HepG2 (cell line): ENCODE data around the gene GARS1. TPM values are rescaled to one million over a fixed set of nuclear protein-coding genes. Genes with fewer than 3 reads are reported as not detected.

Experiments used
- ATAC-seq: fragments of 200-7000 bp; cut with Tn5 transposase; 3 replicates; pipeline ENCODE4 v1.9.1; 2020; ENCODE audit warnings: mild to moderate bottlenecking, moderate library complexity
- BruUV-seq: library from RNA; stranded (reverse); fragments of 400-500 nt; replicated peaks from 2 replicates; lab custom pipeline; 2021; lab: Mats Ljungman, UMichigan
- CTCF ChIA-PET: fragments of 300-600 bp; formaldehyde crosslinking; extraction: SDS; loops from one replicate; lab custom pipeline; 2021; ENCODE audit warnings: low total read pairs, inconsistent platforms, low intra/inter-chr PET ratio; lab: Yijun Ruan, JAX
- POLR2A ChIA-PET: fragments of 350-600 bp; sonication (Branson Sonifier 250); formaldehyde crosslinking; loops from one replicate; lab custom pipeline; 2020; ENCODE audit warnings: antibody characterized with exemption, inconsistent platforms; lab: Yijun Ruan, JAX
- DNase-seq: peaks from one replicate; pipeline ENCODE4 v3.0.0-alpha.2; 2015; ENCODE audit warnings: low spot score
- FAIRE-seq: peaks from 3 replicates; lab custom pipeline; 2011; peaks lifted over from hg19 to GRCh38; lab: Jason Lieb, UNC
- H2AFZ ChIP-seq: one replicate; pipeline ENCODE4 v1.6.1; 2011; ENCODE audit warnings: low read length, inconsistent platforms
- H3K27ac ChIP-seq: fragments of 300-600 bp; 3 replicates; pipeline ENCODE4 v1.8.0; 2011; ENCODE audit warnings: mixed run types, mild to moderate bottlenecking, mixed read lengths, low read length, inconsistent platforms; ENCODE audit not compliant: insufficient read depth; ENCODE audit errors: extremely low read length
- H3K27me3 ChIP-seq, 2 experiments: fragments of 200-600 bp in 1 of 2; 2 replicates in 1 of 2; 3 replicates in 1 of 2; pipeline versions ENCODE4 v1.6.0 to v1.8.0; 2011; ENCODE audit warnings: low read length in 2 of 2, mild to moderate bottlenecking in 2 of 2, moderate library complexity in 2 of 2, inconsistent platforms in 1 of 2; ENCODE audit not compliant: insufficient read depth in 2 of 2, control insufficient read depth in 1 of 2
- H3K36me3 ChIP-seq, 2 experiments: fragments of 200-600 bp in 1 of 2; replicated peaks in 1 of 2; 2 replicates in 1 of 2; 3 replicates in 1 of 2; pipeline versions ENCODE4 v1.5.1 to v1.8.0; 2011; ENCODE audit warnings: low read length in 2 of 2, inconsistent platforms in 1 of 2; ENCODE audit not compliant: insufficient read depth in 2 of 2, control insufficient read depth in 1 of 2
- H3K4me1 ChIP-seq: 2 replicates; pipeline ENCODE4 v1.5.1; 2012; ENCODE audit warnings: low read length, inconsistent platforms; ENCODE audit not compliant: insufficient read depth
- H3K4me2 ChIP-seq: 2 replicates; pipeline ENCODE4 v1.6.0; 2011; ENCODE audit warnings: low read depth, low read length, inconsistent platforms
- H3K4me3 ChIP-seq, 3 experiments: fragments of 200-600 bp in 1 of 3; sonication (generic), shearing (Covaris generic) in 1 of 3; replicated peaks in 1 of 3; 2 replicates each; pipeline ENCODE4 v1.5.1; 2011 to 2016; ENCODE audit warnings: low read length in 3 of 3, inconsistent platforms in 2 of 3, low read depth in 2 of 3, mild to moderate bottlenecking in 2 of 3, control low read depth in 1 of 3, mixed read lengths in 1 of 3; ENCODE audit not compliant: insufficient read depth in 1 of 3
- H3K79me2 ChIP-seq: one replicate; pipeline ENCODE4 v1.6.1; 2011; ENCODE audit warnings: low read length, inconsistent platforms; ENCODE audit not compliant: insufficient read depth
- H3K9ac ChIP-seq: 2 replicates; pipeline ENCODE4 v1.6.0; 2011; ENCODE audit warnings: mild to moderate bottlenecking, low read depth, low read length, inconsistent platforms; ENCODE audit not compliant: insufficient read depth
- H3K9me3 ChIP-seq: 2 replicates; pipeline ENCODE4 v1.5.1; 2012; ENCODE audit warnings: mild to moderate bottlenecking, low read length
- H4K20me1 ChIP-seq: 2 replicates; pipeline ENCODE4 v1.6.0; 2011; ENCODE audit warnings: inconsistent platforms, mild to moderate bottlenecking, low read length, moderate library complexity; ENCODE audit not compliant: insufficient read depth
- AGO2 ChIP-seq: fragments of 200-400 bp; formaldehyde crosslinking; optimal IDR thresholded peaks from 2 replicates; pipeline ENCODE3; 2017; ENCODE audit warnings: mild to moderate bottlenecking, low read depth, low read length, moderate library complexity
- BRCA1 ChIP-seq: sonication (generic); formaldehyde crosslinking; IDR thresholded peaks from 2 replicates; pipeline ENCODE4 v1.4.0; 2020; ENCODE audit warnings: missing genetic modification reagents
- GMEB2 ChIP-seq: IDR thresholded peaks from 2 replicates; pipeline ENCODE4 v1.6.1; 2016; ENCODE audit warnings: missing biosample characterization, missing genetic modification reagents, low read depth
- GPN1 ChIP-seq: sonication (generic); formaldehyde crosslinking; IDR thresholded peaks from 2 replicates; pipeline ENCODE4 v1.5.1; 2020; ENCODE audit warnings: missing genetic modification reagents, borderline replicate concordance
- HMGA1 ChIP-seq: sonication (generic); formaldehyde crosslinking; conservative IDR thresholded peaks from 2 replicates; pipeline ENCODE4 v1.4.0; 2020; ENCODE audit warnings: missing genetic modification reagents
- HOXA7 ChIP-seq: sonication (generic); formaldehyde crosslinking; IDR thresholded peaks from 2 replicates; pipeline ENCODE4 v1.8.1; 2022; ENCODE audit warnings: mild to moderate bottlenecking, missing genetic modification reagents, moderate library complexity
- IKZF1 ChIP-seq: fragments of 450-650 bp; IDR thresholded peaks from 2 replicates; pipeline ENCODE4 v1.7.1; 2016
- JUN ChIP-seq: sonication (generic); formaldehyde crosslinking; IDR thresholded peaks from 2 replicates; pipeline ENCODE4 v1.4.0; 2020; ENCODE audit warnings: mild to moderate bottlenecking, missing genetic modification reagents
- NCOA1 ChIP-seq: sonication (generic); formaldehyde crosslinking; IDR thresholded peaks from 2 replicates; pipeline ENCODE4 v1.9.0; 2021; ENCODE audit warnings: missing genetic modification reagents
- NR1H2 ChIP-seq: sonication (generic); formaldehyde crosslinking; IDR thresholded peaks from 2 replicates; pipeline ENCODE4 v1.8.1; 2022; ENCODE audit warnings: low read depth, missing genetic modification reagents, borderline replicate concordance
- SIN3A ChIP-seq: IDR thresholded peaks from 2 replicates; pipeline ENCODE4 v1.6.1; 2011; ENCODE audit warnings: low read depth, mild to moderate bottlenecking, control low read depth, low read length, borderline replicate concordance
- SOX13 ChIP-seq, 3 experiments: fragments of 450-650 bp in 1 of 3; sonication (generic) in 1 of 3; formaldehyde crosslinking in 1 of 3; IDR thresholded peaks in 2 of 3; conservative IDR thresholded peaks in 1 of 3; 2 replicates each; pipeline versions ENCODE4 v1.5.0 to v1.6.1; 2016 to 2020; ENCODE audit warnings: antibody characterized with exemption in 1 of 3, mild to moderate bottlenecking in 1 of 3, missing compliant biosample characterization in 1 of 3, missing genetic modification reagents in 1 of 3, moderate library complexity in 1 of 3
- TFAP4 ChIP-seq: sonication (generic); IDR thresholded peaks from 2 replicates; pipeline ENCODE4 v1.6.1; 2016; ENCODE audit warnings: low read depth, borderline replicate concordance
- ZFP36L1 ChIP-seq: sonication (generic); formaldehyde crosslinking; IDR thresholded peaks from 2 replicates; pipeline ENCODE4 v1.8.0; 2022; ENCODE audit warnings: mild to moderate bottlenecking, missing genetic modification reagents, moderate library complexity
- ZFP41 ChIP-seq: sonication (generic); formaldehyde crosslinking; IDR thresholded peaks from 2 replicates; pipeline ENCODE4 v1.4.0; 2020; ENCODE audit warnings: mild to moderate bottlenecking, missing genetic modification reagents, borderline replicate concordance
- ZNF724P ChIP-seq: sonication (generic); formaldehyde crosslinking; IDR thresholded peaks from 2 replicates; pipeline ENCODE4 v1.8.0; 2022; ENCODE audit warnings: missing genetic modification reagents, borderline replicate concordance
- ZNF780A ChIP-seq: sonication (generic); formaldehyde crosslinking; IDR thresholded peaks from 2 replicates; pipeline ENCODE4 v1.8.0; 2022; ENCODE audit warnings: mild to moderate bottlenecking, missing genetic modification reagents, moderate library complexity
- ZSCAN21 ChIP-seq: sonication (generic); formaldehyde crosslinking; IDR thresholded peaks from 2 replicates; pipeline ENCODE4 v1.8.0; 2022; ENCODE audit warnings: mild to moderate bottlenecking, missing genetic modification reagents, moderate library complexity, borderline replicate concordance
- WGBS: methylation state at CpG from one replicate; pipeline ENCODE4 v1.1.6; 2017; ENCODE audit warnings: low lambda C conversion rate; 5-methylcytosine and 5-hydroxymethylcytosine counted together
- in situ Hi-C: cut with HindIII; loops from 2 replicates; pipeline ENCODE4 v1.10.0; 2017; ENCODE audit warnings: low pct_unique_long_range_greater_than_20kb; ENCODE audit not compliant: extremely low pct_ligation_motif_present
- intact Hi-C: fragments of 100-400 bp; cut with micrococcal nuclease; formaldehyde crosslinking; loops from one replicate; pipeline ENCODE4 v1.10.0; 2022; ENCODE audit not compliant: unreplicated experiment
- polyA plus RNA-seq, 8 experiments: library from polyadenylated mRNA; depleted of rRNA in 3 of 8; stranded (reverse) in 7 of 8; unstranded in 1 of 8; fragments of >200 nt; fragmentation: Illumina TruSeq in 4 of 8; extraction: Trizol in 4 of 8; gene quantifications; 2 replicates each; pipeline versions ENCODE4 v1.2.1 to v1.2.3, GENCODE V29; 2011 to 2016; ENCODE audit warnings: low read depth in 4 of 8, missing spikeins in 1 of 8, mixed read lengths in 1 of 8; ENCODE audit not compliant: insufficient read depth in 1 of 8
- total RNA-seq, 5 experiments: library from RNA; depleted of rRNA; stranded (reverse); fragments of >200 nt; fragmentation: Illumina TruSeq; extraction: Trizol; gene quantifications; 2 replicates each; pipeline ENCODE4 v1.2.3, GENCODE V29; 2016; ENCODE audit warnings: low read depth in 1 of 5

The GARS1 gene
- total and polyA plus RNA-seq, 2 of the 13 experiments (the other 11 are each of a cell fraction or from before 2014, with no cell fraction given): 140 to 460 TPM

GRCh38 chr7:30546596-30546995 is 48.1 kb upstream of the GARS1 start:
- Histone ChIP-seq H3K27me3 (no peaks in the 10 kb centered on the region), H3K9ac (no peak overlapping the region), H3K27ac (no peak overlapping the region), H2AFZ (no peak overlapping the region), H3K4me3 (no peak overlapping the region), H4K20me1 (no peaks in the 10 kb centered on the region), H3K4me1 (peaks cover 19% of the 10 kb centered on the region), H3K79me2 (no peaks in the 10 kb centered on the region), H3K4me2 (no peak overlapping the region), H3K9me3 (no peaks in the 10 kb centered on the region), H3K36me3 (no peaks in the 10 kb centered on the region)
- no peak for ATAC-seq
- ChIA-PET CTCF (no interaction called here), POLR2A (no interaction called here)
- in situ Hi-C loops (no loop called here), intact Hi-C loops (loop anchor here (10.0 kb wide), 1 partner anchor 198 kb away; no protein-coding TSS in a partner anchor)
- 92% methylated on average over 4 of the region's 4 CpGs for WGBS
- no peak for FAIRE-seq
- DNase-seq: no peak
- TF ChIP-seq BRCA1 (CRISPR knock-in tag) (no peak), TFAP4 (no peak), IKZF1 (no peak), ZSCAN21 (CRISPR knock-in tag) (no peak), HOXA7 (no peak), ZNF780A (CRISPR knock-in tag) (no peak), NCOA1 (CRISPR knock-in tag) (no peak)
- no TSS peak for BruUV-seq

GRCh38 chr7:30548845-30549244 is 45.8 kb upstream of the GARS1 start:
- Histone ChIP-seq H3K36me3 (no peaks in the 10 kb centered on the region), H2AFZ (no peak overlapping the region), H3K27ac (no peak overlapping the region), H3K4me2 (peak overlapping the region; percentile 31; the same call in 1 of the 2 replicates), H3K27me3 (no peaks in the 10 kb centered on the region), H3K4me1 (peaks cover 29% of the 10 kb centered on the region), H4K20me1 (no peaks in the 10 kb centered on the region), H3K9ac (no peak overlapping the region), H3K79me2 (no peaks in the 10 kb centered on the region), H3K9me3 (no peaks in the 10 kb centered on the region), H3K4me3 (no peak overlapping the region)
- FAIRE-seq (peak; percentile 87), DNase-seq (peak; percentile 78), ATAC-seq (peak; percentile 98)
- ChIA-PET CTCF (interaction anchor here (0.5 to 2.6 kb wide), 4 partner anchors 15 to 192 kb away, joined by 3 to 24 read pairs (median 6); no protein-coding TSS in a partner anchor), POLR2A (no interaction called here)
- BruUV-seq: no TSS peak
- in situ Hi-C loops (no loop called here), intact Hi-C loops (loop anchor here (1.0 to 10.0 kb wide), 2 partner anchors 15 to 196 kb away; no protein-coding TSS in a partner anchor)
- WGBS: 17% methylated on average over 6 of the region's 6 CpGs
- TF ChIP-seq AGO2 (no peak), SIN3A (no peak), GPN1 (CRISPR knock-in tag) (no peak), GMEB2 (no peak), JUN (CRISPR knock-in tag) (no peak), NR1H2 (no peak), ZFP36L1 (CRISPR knock-in tag) (no peak), HMGA1 (CRISPR knock-in tag) (no peak), ZFP41 (CRISPR knock-in tag) (no peak), ZNF724P (no peak), SOX13 (IDR thresholded peaks at IDR 0.05) (no peak), SOX13 (CRISPR knock-in tag; conservative IDR thresholded peaks at IDR 0.05 in 1 of 2, IDR thresholded peaks at IDR 0.05 in 1 of 2) (peak in 1 of 2 experiments; percentile 50; a peak in 1 of 4 replicates)
